AG10803 (cell line): ENCODE data around the gene PMFBP1.

Experiments
- DNase-seq: peaks from one replicate; pipeline ENCODE4 v3.0.0; 2010; ENCODE audit warnings: low read depth
- H3K4me3 ChIP-seq: 2 replicates; pipeline ENCODE4 v1.5.1; 2011; ENCODE audit warnings: mild to moderate bottlenecking, low read length, control low read depth
- TF ChIP-seq, protein P1 (sequence below): conservative IDR thresholded peaks from 2 replicates; pipeline ENCODE4 v1.5.1; 2011; ENCODE audit warnings: mild to moderate bottlenecking, low read length, control low read depth, inconsistent platforms

The PMFBP1 gene

DNA sequence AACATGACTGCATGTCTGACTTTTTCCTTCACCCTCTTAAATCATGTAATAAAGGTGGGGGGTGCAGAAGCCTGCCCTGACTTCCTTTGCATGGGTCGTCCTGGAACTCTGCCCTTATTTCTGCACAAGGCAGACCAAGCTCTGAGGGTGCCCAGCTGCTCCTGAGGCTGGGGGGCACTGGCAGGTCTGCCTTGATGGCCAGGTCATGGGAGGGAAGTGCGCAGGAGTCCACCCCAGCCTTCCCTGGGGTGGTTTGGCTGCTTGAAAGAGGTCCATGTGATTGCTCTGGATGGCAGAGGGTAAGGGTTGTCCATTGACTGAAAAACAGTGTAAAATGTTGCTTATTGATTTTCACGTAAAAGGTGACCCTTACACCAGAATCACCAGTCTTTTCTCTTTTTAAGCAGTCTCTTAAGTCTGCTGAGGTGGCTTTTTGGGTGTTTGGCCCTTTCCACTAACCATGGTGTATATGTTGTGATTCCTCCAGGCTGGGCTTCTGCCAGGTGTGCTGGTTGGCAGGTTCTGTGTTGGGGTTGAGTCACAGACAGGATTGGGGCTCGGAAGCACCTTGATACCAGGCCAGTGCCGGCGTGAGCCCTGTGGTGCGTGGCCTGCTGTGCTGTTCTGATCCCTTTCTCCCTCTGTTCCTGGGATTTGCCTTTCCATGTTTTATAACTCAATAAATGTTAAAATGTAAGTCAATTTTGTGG is 58.9 kb downstream of the PMFBP1 start:
- no peak overlapping the region for H3K4me3 ChIP-seq
- DNase-seq, result no peak
- TF ChIP-seq, protein P1, sequence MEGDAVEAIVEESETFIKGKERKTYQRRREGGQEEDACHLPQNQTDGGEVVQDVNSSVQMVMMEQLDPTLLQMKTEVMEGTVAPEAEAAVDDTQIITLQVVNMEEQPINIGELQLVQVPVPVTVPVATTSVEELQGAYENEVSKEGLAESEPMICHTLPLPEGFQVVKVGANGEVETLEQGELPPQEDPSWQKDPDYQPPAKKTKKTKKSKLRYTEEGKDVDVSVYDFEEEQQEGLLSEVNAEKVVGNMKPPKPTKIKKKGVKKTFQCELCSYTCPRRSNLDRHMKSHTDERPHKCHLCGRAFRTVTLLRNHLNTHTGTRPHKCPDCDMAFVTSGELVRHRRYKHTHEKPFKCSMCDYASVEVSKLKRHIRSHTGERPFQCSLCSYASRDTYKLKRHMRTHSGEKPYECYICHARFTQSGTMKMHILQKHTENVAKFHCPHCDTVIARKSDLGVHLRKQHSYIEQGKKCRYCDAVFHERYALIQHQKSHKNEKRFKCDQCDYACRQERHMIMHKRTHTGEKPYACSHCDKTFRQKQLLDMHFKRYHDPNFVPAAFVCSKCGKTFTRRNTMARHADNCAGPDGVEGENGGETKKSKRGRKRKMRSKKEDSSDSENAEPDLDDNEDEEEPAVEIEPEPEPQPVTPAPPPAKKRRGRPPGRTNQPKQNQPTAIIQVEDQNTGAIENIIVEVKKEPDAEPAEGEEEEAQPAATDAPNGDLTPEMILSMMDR, result no peak

DNA sequence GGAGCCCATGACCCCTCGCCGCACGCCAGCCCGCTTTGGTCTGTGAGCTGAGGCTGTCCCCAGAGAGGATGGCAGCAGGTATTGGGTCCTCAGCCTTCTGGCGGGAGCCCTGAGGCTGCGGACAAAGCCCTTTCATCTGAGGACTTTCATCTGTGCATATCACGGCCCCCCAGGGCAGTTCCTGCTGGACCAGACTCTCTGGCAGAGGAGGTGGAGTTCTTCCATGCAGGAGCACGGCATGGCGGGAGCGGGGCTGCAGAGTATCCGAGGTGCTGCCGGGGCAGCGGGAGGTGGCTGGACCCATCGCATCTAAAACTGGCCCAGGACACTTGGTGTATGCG is 59.5 kb downstream of the PMFBP1 start:
- TF ChIP-seq, protein P1, result no peak
- no peak for DNase-seq
- no peak overlapping the region for H3K4me3 ChIP-seq

DNA sequence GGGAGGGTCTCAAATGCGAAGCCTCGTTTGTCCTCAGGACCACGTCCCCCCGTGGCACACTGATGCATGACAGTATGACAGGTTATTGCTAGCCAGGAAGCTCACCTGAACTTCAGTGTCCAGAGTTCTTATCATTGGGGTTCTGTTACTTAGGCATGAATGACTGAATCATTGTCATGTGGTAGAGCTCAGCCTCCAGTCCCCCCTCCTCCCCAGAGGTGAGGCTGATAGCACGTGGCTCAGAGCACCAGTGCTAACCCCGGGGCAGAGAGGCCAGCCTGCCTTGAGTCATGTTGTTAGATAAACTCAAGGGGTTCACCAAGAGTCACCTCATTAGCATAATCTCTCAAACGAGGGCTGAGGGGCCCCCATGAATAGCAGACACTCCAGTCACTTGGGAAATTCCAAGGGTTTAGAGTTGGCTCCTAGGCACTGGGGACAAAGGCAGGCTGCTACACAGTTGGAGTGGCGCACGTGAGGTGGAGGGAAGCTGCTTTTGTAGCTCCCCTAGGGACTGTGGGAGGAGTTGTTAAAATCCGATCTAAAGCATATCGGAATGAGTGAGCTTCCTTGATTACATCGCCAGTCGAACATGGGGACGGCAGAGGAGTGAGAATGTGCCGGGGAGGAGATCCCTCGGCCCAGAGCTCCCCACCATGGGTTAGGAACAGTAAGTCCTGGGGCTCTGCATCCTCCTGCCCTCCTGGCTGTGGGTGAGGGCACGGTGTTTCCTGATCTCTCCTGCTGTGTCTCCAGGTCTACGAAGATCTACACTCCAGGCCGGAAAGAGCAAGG is 60.1 kb downstream of the PMFBP1 start:
- TF ChIP-seq, protein P1, result no peak
- no peak for DNase-seq
- no peak overlapping the region for H3K4me3 ChIP-seq

DNA sequence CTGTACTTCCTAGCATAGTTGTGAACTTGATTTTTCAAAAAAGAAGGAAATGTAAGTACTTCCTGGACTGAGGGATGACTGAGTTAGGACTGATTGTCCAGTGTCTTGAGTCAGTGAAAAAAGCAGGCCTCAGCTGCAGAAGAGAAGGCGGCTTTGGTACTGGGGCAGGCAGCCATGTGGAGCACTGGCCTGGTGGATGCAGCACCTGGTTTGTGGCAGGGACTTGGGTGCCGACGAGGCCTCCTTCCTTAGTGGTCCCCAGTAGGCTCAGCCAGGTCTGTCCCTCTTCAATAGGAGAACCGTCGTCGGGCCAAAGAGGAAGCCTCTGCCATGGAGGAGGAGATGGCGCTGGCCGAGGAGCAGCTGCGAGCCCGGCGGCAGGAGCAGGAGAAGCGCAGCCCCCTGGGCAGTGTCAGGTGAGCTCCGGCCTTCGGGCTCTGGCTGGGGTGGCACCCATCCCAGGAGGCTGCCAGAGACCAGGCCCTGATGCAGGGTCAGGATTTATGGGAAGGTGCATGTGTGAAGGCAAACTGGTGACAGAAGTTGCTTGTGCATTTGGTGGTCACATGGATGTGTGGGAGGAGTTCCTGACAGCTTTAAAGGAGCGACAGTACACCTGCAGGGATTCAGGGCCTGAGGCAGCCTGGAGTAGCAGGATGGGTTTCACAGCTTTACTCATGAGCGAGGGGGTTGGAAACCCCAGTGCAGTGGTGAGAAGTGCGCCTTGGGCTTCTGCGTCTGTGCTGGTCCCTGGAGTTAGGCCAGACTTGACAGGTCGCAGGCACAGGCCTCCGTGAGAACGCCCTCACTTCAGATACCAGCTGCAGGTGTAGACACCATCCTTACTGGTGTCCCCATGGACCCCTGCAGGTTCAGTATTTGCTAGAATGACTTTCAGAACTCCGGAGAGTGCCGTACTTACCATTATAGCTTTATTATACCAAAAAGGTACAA is 61.0 kb downstream of the PMFBP1 start:
- H3K4me3 ChIP-seq, result no peak overlapping the region
- TF ChIP-seq, protein P1, result no peak
- DNase-seq, result no peak

DNA sequence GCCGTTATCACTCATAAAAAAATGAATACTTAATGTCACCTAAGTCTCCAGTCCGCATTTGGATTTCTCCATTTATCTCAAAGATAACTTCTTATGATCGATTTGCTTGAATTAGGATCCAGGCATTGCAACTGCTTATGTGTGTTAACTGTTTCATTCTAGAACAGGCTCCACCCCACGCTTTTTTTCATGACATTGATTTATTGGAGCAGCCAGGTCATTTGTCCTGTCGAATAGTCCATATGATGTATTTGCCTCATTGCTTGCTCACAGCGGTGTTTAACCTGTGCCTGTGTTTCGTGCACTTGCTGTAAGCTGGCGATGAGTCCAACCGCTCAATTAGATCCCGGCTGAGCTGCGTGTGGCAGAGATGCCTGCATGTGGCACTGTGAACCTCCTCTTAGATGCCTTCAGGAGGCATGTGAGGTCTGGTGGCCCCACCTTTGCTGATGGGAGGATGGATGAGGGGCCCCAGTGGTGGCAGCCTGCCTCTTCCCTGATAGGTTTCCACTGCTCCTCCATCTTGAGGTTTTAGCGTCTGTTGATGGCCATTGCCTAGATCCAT is 61.9 kb downstream of the PMFBP1 start:
- no peak for DNase-seq
- no peak overlapping the region for H3K4me3 ChIP-seq
- TF ChIP-seq, protein P1, result no peak

DNA sequence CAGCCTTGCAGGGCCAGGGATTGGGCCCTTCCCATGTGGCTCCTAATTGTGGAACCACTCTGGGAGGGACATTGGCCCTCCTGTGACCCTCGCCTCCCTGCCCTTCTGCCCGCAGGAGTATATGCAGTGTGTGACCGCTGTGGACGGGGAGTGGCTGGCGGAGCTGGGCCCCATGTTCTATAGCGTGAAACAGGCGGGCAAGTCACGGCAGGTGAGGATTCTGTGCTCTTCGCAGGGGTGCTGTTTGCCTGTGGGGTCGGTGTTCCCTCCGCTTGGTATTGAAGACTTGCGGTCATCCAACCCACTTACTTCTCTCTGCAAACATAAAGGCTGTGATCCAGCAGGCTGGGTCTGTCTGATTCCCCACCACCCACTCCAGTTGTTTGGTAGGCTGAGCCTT is 62.7 kb downstream of the PMFBP1 start:
- H3K4me3 ChIP-seq, result no peak overlapping the region
- no peak for DNase-seq
- TF ChIP-seq, protein P1, result no peak
